OCI-LY7 (cell line): ENCODE results near the gene COMP.

ENCODE experiments used
- CTCF ChIP-seq: fragments of 200-600 bp; sonication (generic); conservative IDR thresholded peaks from 2 replicates; pipeline ENCODE4 v1.5.1; 2014; ENCODE audit warnings: mild to moderate bottlenecking, antibody characterized with exemption, low read length, moderate library complexity, mixed read lengths
- EZH2phosphoT487 ChIP-seq: fragments of 200-600 bp; sonication (generic); IDR thresholded peaks from 2 replicates; pipeline ENCODE4 v1.6.1; 2018; ENCODE audit warnings: low read depth, borderline replicate concordance, mild to moderate bottlenecking, mixed run types, antibody characterized with exemption, low read length, moderate library complexity, mixed read lengths

DNA sequence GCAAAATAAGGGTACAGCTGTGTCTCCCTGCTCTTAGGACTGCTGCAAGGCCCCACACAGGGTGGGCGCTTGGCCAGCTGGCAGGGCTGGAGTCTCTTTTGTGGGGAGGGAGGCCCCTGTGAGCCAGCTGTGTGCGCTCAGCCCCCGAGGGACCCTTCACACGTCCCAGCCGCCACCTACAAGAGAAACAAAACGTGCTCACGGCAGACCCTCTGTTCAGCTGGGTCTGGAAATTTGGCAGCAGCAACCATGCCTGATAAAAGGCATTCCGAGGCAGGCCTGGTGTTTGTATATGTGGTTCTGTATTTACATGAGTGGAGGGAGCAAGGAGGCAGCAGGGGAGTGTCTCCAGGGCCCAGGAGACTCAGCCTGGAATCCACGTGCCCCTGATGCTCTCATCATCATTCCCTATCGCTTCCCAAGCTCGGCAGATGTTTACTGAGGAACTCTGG is 57.9 kb downstream of the COMP start:
- TF ChIP-seq CTCF (no peak), EZH2phosphoT487 (no peak)
